WERI-Rb-1 (cell line): ENCODE results near the gene SLC24A3.

Source experiments
- DNase-seq: peaks from one replicate; pipeline ENCODE4 v3.0.0-alpha.2; 2020
- H3K27ac ChIP-seq: fragments of 250-450 bp; sonication (Bioruptor Pico); 2 replicates; pipeline ENCODE4 v1.5.1; 2020; ENCODE audit warnings: mild to moderate bottlenecking, moderate library complexity
- H3K27me3 ChIP-seq: fragments of 250-450 bp; sonication (Bioruptor Pico); 2 replicates; pipeline ENCODE4 v1.5.1; 2021; ENCODE audit warnings: mild to moderate bottlenecking, low read depth, moderate library complexity; ENCODE audit not compliant: insufficient read depth, severe bottlenecking
- H3K36me3 ChIP-seq: fragments of 250-450 bp; sonication (Bioruptor Pico); 2 replicates; pipeline ENCODE4 v1.5.1; 2020; ENCODE audit warnings: mild to moderate bottlenecking, moderate library complexity
- H3K4me3 ChIP-seq: 2 replicates; pipeline ENCODE4 v1.5.1; 2011; ENCODE audit warnings: low read depth, mild to moderate bottlenecking, control low read depth, low read length
- H3K9me3 ChIP-seq: fragments of 250-450 bp; sonication (Bioruptor Pico); 2 replicates; pipeline ENCODE4 v1.5.1; 2021; ENCODE audit warnings: mild to moderate bottlenecking, moderate library complexity; ENCODE audit not compliant: severe bottlenecking
- TF ChIP-seq, protein P1 (sequence below): IDR thresholded peaks from 2 replicates; pipeline ENCODE4 v1.5.1; 2011; ENCODE audit warnings: low read depth, mild to moderate bottlenecking, control low read depth, inconsistent platforms, low read length

The SLC24A3 gene

DNA sequence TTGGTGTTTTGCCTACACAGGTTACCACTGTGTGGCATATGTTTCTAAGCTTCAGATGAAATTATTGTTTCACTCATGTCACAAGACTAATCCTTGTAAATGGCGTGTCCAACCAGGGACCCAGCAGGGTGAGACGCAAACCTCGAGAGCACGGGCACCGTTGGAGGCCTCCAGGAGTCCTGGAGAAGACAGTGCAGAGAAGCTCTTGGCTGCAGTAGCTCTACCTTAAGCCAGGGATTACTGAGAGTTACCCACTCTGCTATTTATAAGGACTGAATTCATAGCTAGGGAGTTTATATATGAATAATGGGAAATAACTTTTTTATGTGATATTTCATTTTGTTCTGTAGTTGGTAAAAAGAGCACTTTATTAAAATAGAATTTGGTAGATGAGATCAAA is 137.4 kb downstream of the SLC24A3 start:
- H3K27ac ChIP-seq, result no peak overlapping the region
- DNase-seq, result no peak
- H3K9me3 ChIP-seq, result no peaks in the 10 kb centered on the region
- no peaks in the 10 kb centered on the region for H3K36me3 ChIP-seq
- TF ChIP-seq, protein P1, sequence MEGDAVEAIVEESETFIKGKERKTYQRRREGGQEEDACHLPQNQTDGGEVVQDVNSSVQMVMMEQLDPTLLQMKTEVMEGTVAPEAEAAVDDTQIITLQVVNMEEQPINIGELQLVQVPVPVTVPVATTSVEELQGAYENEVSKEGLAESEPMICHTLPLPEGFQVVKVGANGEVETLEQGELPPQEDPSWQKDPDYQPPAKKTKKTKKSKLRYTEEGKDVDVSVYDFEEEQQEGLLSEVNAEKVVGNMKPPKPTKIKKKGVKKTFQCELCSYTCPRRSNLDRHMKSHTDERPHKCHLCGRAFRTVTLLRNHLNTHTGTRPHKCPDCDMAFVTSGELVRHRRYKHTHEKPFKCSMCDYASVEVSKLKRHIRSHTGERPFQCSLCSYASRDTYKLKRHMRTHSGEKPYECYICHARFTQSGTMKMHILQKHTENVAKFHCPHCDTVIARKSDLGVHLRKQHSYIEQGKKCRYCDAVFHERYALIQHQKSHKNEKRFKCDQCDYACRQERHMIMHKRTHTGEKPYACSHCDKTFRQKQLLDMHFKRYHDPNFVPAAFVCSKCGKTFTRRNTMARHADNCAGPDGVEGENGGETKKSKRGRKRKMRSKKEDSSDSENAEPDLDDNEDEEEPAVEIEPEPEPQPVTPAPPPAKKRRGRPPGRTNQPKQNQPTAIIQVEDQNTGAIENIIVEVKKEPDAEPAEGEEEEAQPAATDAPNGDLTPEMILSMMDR, result no peak
- H3K27me3 ChIP-seq, result peaks cover 47% of the 10 kb centered on the region
- H3K4me3 ChIP-seq, result no peak overlapping the region

DNA sequence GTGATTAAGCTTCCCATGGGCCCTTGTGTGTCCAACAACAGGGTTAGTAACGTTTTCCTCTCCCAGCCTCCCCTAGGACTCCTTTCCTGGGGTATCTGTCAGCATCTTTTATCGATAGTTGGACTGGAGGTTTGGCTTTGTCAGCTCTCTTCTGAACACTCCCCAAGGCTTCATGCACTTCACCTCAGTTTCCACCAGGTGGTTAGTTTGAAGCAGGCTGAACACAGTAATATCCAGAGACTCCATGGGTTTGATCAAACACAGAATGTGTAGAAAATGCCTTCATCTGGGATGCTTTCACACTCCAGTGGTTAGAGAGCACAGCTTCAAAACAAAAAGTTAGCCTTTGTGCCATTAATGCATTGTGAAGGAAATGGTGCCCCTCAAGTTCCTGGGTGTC is 139.1 kb downstream of the SLC24A3 start:
- Histone ChIP-seq H3K27ac (no peak overlapping the region), H3K27me3 (peaks cover 38% of the 10 kb centered on the region), H3K9me3 (no peaks in the 10 kb centered on the region), H3K4me3 (no peak overlapping the region), H3K36me3 (no peaks in the 10 kb centered on the region)
- TF ChIP-seq, protein P1, result no peak
- DNase-seq, result no peak

DNA sequence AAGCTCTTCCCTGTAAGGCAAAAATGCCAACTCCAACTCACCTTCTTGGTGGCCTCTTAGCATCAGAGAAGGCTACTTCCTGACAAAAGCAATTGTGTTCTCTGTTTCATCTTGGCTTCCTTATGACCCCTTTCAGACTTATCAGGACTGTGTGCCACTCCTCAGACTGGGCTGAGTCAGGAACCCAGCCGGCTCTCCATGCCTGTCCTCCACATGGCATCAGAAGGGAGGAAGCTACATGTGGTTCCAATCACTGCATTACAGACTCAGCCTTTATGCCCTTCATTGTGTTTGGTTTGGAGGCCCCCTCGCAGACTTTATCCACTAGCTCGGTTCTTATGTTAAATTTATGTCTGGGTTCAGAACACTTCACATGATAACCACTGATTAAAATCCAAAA is 142.5 kb downstream of the SLC24A3 start:
- no peaks in the 10 kb centered on the region for H3K9me3 ChIP-seq
- no peak overlapping the region for H3K27ac ChIP-seq
- TF ChIP-seq, protein P1, result no peak
- H3K36me3 ChIP-seq, result no peaks in the 10 kb centered on the region
- DNase-seq, result no peak
- H3K4me3 ChIP-seq, result no peak overlapping the region
- H3K27me3 ChIP-seq, result peaks cover 23% of the 10 kb centered on the region

DNA sequence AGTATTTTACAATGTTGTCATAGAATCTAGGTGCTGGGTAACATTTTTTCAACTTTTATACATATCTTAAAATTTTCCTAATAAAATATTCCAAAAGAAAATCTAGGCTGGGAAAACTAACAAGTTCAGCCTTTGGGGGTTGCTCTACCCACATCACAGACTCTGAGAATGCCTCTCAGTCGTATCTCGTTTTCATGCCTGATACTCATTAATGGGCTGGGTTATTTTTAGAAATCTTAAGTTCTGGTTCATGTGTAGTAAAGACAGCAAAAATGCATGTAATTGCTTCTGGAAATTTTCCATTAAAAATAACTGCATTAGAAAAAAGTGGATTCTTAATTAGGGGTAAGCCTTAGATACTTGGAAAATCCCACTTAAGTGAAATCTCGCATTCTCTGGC is 149.3 kb downstream of the SLC24A3 start:
- TF ChIP-seq, protein P1, result no peak
- Histone ChIP-seq H3K9me3 (no peaks in the 10 kb centered on the region), H3K4me3 (no peak overlapping the region), H3K27ac (no peak overlapping the region), H3K27me3 (peaks cover 59% of the 10 kb centered on the region), H3K36me3 (no peaks in the 10 kb centered on the region)
- DNase-seq, result no peak

DNA sequence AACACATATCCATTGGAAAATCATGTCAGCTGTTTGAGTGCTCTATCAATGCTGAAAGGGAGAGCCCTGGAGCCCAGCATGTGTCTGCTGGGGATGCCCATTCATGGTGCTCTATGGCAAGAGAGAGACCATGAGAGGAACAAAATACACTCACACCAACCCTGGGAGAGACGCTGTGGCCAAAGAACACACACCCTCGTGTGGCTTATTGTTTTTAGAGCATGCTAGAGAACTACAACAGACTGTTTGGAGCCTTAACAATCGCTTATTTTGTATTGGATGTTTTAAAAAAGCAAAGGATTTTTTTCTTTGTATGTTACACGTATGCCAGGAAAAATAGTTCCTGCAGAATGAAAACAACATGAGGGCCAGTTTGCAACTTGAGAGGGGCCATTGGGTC is 151.0 kb downstream of the SLC24A3 start:
- Histone ChIP-seq H3K27me3 (peaks cover 60% of the 10 kb centered on the region), H3K36me3 (no peaks in the 10 kb centered on the region), H3K4me3 (no peak overlapping the region), H3K9me3 (no peaks in the 10 kb centered on the region), H3K27ac (no peak overlapping the region)
- DNase-seq, result no peak
- TF ChIP-seq, protein P1, result no peak

DNA sequence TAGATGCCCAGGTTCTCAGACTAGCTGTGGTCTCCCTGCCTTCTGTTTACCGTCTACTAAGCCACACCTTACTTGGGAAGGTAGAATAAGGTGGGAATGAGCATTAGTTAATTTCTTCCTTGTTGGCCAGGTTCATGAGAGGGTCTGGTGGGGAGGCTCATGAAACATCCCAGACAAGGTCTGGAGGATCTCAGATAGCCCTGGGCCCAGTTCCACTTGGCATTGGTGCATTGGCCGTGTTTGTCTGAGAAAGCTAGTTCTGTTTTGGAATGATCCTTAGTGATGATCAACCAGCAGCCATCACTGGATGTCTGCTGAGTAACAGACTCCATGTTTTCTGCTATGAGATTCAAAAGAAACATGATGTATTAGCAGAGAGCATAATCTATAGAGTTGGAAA is 155.1 kb downstream of the SLC24A3 start:
- no peak overlapping the region for H3K4me3 ChIP-seq
- H3K27me3 ChIP-seq, result peaks cover 61% of the 10 kb centered on the region
- no peak overlapping the region for H3K27ac ChIP-seq
- H3K9me3 ChIP-seq, result no peaks in the 10 kb centered on the region
- H3K36me3 ChIP-seq, result no peaks in the 10 kb centered on the region
- TF ChIP-seq, protein P1, result no peak
- DNase-seq, result no peak
